ENCODE measurements around the gene TSC22D4.
"Not testable (repeated sequence)": the region's sequence is repeated elsewhere in the genome, so short reads cannot be mapped to it uniquely, and the experiment has no call there.

Gene TSC22D4

GRCh38 chr7:100465299-100465698 lies 13.7 kb downstream of the TSC22D4 start:
- Histone ChIP-seq H3K9ac (ENCODE audit: low read length in 5 of 5) (no peak overlapping the region), H3K4me1 (ENCODE audit: control insufficient read depth in 5 of 5, insufficient read depth in 5 of 5, low read length in 5 of 5) (peaks cover 0 to 20% (median 19%) of the 10 kb centered on the region in 5 donors)

GRCh38 chr7:100464791-100465190 lies 14.2 kb downstream of the TSC22D4 start:
- Histone ChIP-seq H3K9ac (ENCODE audit: low read length in 5 of 5) (no peak overlapping the region), H3K4me3 (ENCODE audit: low read depth in 1 of 5, low read length in 5 of 5) (no peak overlapping the region), H3K27me3 (ENCODE audit: control insufficient read depth in 5 of 5, insufficient read depth in 4 of 5, low read length in 5 of 5) (no peaks in the 10 kb centered on the region), H3K36me3 (ENCODE audit: control insufficient read depth in 5 of 5, insufficient read depth in 5 of 5, low read length in 5 of 5) (peaks cover 0 to 27% (median 9%) of the 10 kb centered on the region in 5 donors), H3K4me1 (ENCODE audit: control insufficient read depth in 5 of 5, insufficient read depth in 5 of 5, low read length in 5 of 5) (peaks cover 0 to 20% (median 19%) of the 10 kb centered on the region in 5 donors), H3K27ac (ENCODE audit: low read depth, low read length) (no peak overlapping the region), H3K9me3 (ENCODE audit: control insufficient read depth in 5 of 5, low read length in 5 of 5) (no peaks in the 10 kb centered on the region)

More at GRCh38 chr7:100465299-100465698, 13.7 kb downstream of the TSC22D4 start:
- Histone ChIP-seq H3K27ac (ENCODE audit: low read depth, low read length) (no peak overlapping the region), H3K4me3 (ENCODE audit: low read depth in 1 of 5, low read length in 5 of 5) (no peak overlapping the region), H3K9me3 (ENCODE audit: control insufficient read depth in 5 of 5, low read length in 5 of 5) (no peaks in the 10 kb centered on the region), H3K36me3 (ENCODE audit: control insufficient read depth in 5 of 5, insufficient read depth in 5 of 5, low read length in 5 of 5) (peaks cover 0 to 30% (median 9%) of the 10 kb centered on the region in 5 donors), H3K27me3 (ENCODE audit: control insufficient read depth in 5 of 5, insufficient read depth in 4 of 5, low read length in 5 of 5) (no peaks in the 10 kb centered on the region)

- peaks cover 0 to 30% (median 9%) of the 10 kb centered on the region in 5 donors for H3K36me3 ChIP-seq (ENCODE audit: control insufficient read depth in 5 of 5, insufficient read depth in 5 of 5, low read length in 5 of 5)
- H3K4me3 ChIP-seq (ENCODE audit: low read depth in 1 of 5, low read length in 5 of 5), result no peak within 1 kb of the TSS
- H3K9ac ChIP-seq (ENCODE audit: low read length in 5 of 5), result no peak within 1 kb of the TSS
- H3K27ac ChIP-seq (ENCODE audit: low read depth, low read length), result no peak within 1 kb of the TSS
- H3K4me1 ChIP-seq (ENCODE audit: control insufficient read depth in 5 of 5, insufficient read depth in 5 of 5, low read length in 5 of 5), result peaks cover 0 to 15% (median 15%) of the 10 kb centered on the region in 5 donors
- no peaks in the 10 kb centered on the region for H3K27me3 ChIP-seq (ENCODE audit: control insufficient read depth in 5 of 5, insufficient read depth in 4 of 5, low read length in 5 of 5)
- H3K9me3 ChIP-seq (ENCODE audit: control insufficient read depth in 5 of 5, low read length in 5 of 5), result no peaks in the 10 kb centered on the region
Observed at GRCh38 chr7:100464210-100464660, 14.8 kb downstream of the TSC22D4 start, which contains the start of gene SPACDR. Gene SPACDR (minus strand): TSS chr7:100464260. CDS start chr7:100464025, 235 bp downstream.

GRCh38 chr7:100457033-100457432 lies 22.0 kb downstream of the TSC22D4 start:
- Histone ChIP-seq H3K9ac (ENCODE audit: low read length in 5 of 5) (no peak overlapping the region), H3K27ac (ENCODE audit: low read depth, low read length) (no peak overlapping the region), H3K9me3 (ENCODE audit: control insufficient read depth in 5 of 5, low read length in 5 of 5) (no peaks in the 10 kb centered on the region), H3K4me1 (ENCODE audit: control insufficient read depth in 5 of 5, insufficient read depth in 5 of 5, low read length in 5 of 5) (peaks cover 0 to 6% (median 0%) of the 10 kb centered on the region in 5 donors), H3K27me3 (ENCODE audit: control insufficient read depth in 5 of 5, insufficient read depth in 4 of 5, low read length in 5 of 5) (no peaks in the 10 kb centered on the region), H3K36me3 (ENCODE audit: control insufficient read depth in 5 of 5, insufficient read depth in 5 of 5, low read length in 5 of 5) (peaks cover 0 to 15% (median 0%) of the 10 kb centered on the region in 5 donors), H3K4me3 (ENCODE audit: low read depth in 1 of 5, low read length in 5 of 5) (no peak overlapping the region)

- H3K27ac ChIP-seq (ENCODE audit: low read depth, low read length), result no peak overlapping the region
- no peaks in the 10 kb centered on the region for H3K27me3 ChIP-seq (ENCODE audit: control insufficient read depth in 5 of 5, insufficient read depth in 4 of 5, low read length in 5 of 5)
- no peaks in the 10 kb centered on the region for H3K9me3 ChIP-seq (ENCODE audit: control insufficient read depth in 5 of 5, low read length in 5 of 5)
- H3K4me1 ChIP-seq (ENCODE audit: control insufficient read depth in 5 of 5, insufficient read depth in 5 of 5, low read length in 5 of 5), result peaks cover 0 to 6% (median 0%) of the 10 kb centered on the region in 5 donors
- no peak overlapping the region for H3K9ac ChIP-seq (ENCODE audit: low read length in 5 of 5)
- peaks cover 0 to 15% (median 0%) of the 10 kb centered on the region in 5 donors for H3K36me3 ChIP-seq (ENCODE audit: control insufficient read depth in 5 of 5, insufficient read depth in 5 of 5, low read length in 5 of 5)
- no peak overlapping the region for H3K4me3 ChIP-seq (ENCODE audit: low read depth in 1 of 5, low read length in 5 of 5)
Observed at GRCh38 chr7:100456562-100456961, 22.5 kb downstream of the TSC22D4 start.

- Histone ChIP-seq H3K4me1 (ENCODE audit: control insufficient read depth in 5 of 5, insufficient read depth in 5 of 5, low read length in 5 of 5) (peaks cover 0 to 13% (median 7%) of the 10 kb centered on the region in 5 donors), H3K27me3 (ENCODE audit: control insufficient read depth in 5 of 5, insufficient read depth in 4 of 5, low read length in 5 of 5) (no peaks in the 10 kb centered on the region), H3K4me3 (ENCODE audit: low read depth in 1 of 5, low read length in 5 of 5) (no peak overlapping the region), H3K9ac (ENCODE audit: low read length in 5 of 5) (no peak overlapping the region), H3K27ac (ENCODE audit: low read depth, low read length) (no peak overlapping the region), H3K9me3 (ENCODE audit: control insufficient read depth in 5 of 5, low read length in 5 of 5) (no peaks in the 10 kb centered on the region), H3K36me3 (ENCODE audit: control insufficient read depth in 5 of 5, insufficient read depth in 5 of 5, low read length in 5 of 5) (peaks cover 0 to 10% (median 0%) of the 10 kb centered on the region in 5 donors)
Observed at GRCh38 chr7:100455206-100455605, 23.8 kb downstream of the TSC22D4 start.

GRCh38 chr7:100453854-100454253 lies 25.2 kb downstream of the TSC22D4 start:
- not testable (repeated sequence) for H3K9ac ChIP-seq (ENCODE audit: low read length in 5 of 5); H3K4me3 ChIP-seq (ENCODE audit: low read depth in 1 of 5, low read length in 5 of 5); H3K36me3 ChIP-seq (ENCODE audit: control insufficient read depth in 5 of 5, insufficient read depth in 5 of 5, low read length in 5 of 5); H3K9me3 ChIP-seq (ENCODE audit: control insufficient read depth in 5 of 5, low read length in 5 of 5); H3K27ac ChIP-seq (ENCODE audit: low read depth, low read length); H3K27me3 ChIP-seq (ENCODE audit: control insufficient read depth in 5 of 5, insufficient read depth in 4 of 5, low read length in 5 of 5)
- peaks cover 0 to 18% (median 10%) of the 10 kb centered on the region in 5 donors for H3K4me1 ChIP-seq (ENCODE audit: control insufficient read depth in 5 of 5, insufficient read depth in 5 of 5, low read length in 5 of 5)

- peaks cover 0 to 6% (median 0%) of the 10 kb centered on the region in 5 donors for H3K36me3 ChIP-seq (ENCODE audit: control insufficient read depth in 5 of 5, insufficient read depth in 5 of 5, low read length in 5 of 5)
- H3K27me3 ChIP-seq (ENCODE audit: control insufficient read depth in 5 of 5, insufficient read depth in 4 of 5, low read length in 5 of 5), result no peaks in the 10 kb centered on the region
- no peak overlapping the region for H3K27ac ChIP-seq (ENCODE audit: low read depth, low read length)
- peaks cover 0 to 18% (median 10%) of the 10 kb centered on the region in 5 donors for H3K4me1 ChIP-seq (ENCODE audit: control insufficient read depth in 5 of 5, insufficient read depth in 5 of 5, low read length in 5 of 5)
- no peak overlapping the region for H3K4me3 ChIP-seq (ENCODE audit: low read depth in 1 of 5, low read length in 5 of 5)
- no peaks in the 10 kb centered on the region for H3K9me3 ChIP-seq (ENCODE audit: control insufficient read depth in 5 of 5, low read length in 5 of 5)
- no peak overlapping the region for H3K9ac ChIP-seq (ENCODE audit: low read length in 5 of 5)
Observed at GRCh38 chr7:100452513-100452912, 26.5 kb downstream of the TSC22D4 start.

- Histone ChIP-seq H3K27me3 (ENCODE audit: control insufficient read depth in 5 of 5, insufficient read depth in 4 of 5, low read length in 5 of 5) (no peaks in the 10 kb centered on the region), H3K9me3 (ENCODE audit: control insufficient read depth in 5 of 5, low read length in 5 of 5) (no peaks in the 10 kb centered on the region), H3K4me3 (ENCODE audit: low read depth in 1 of 5, low read length in 5 of 5) (no peak overlapping the region), H3K27ac (ENCODE audit: low read depth, low read length) (no peak overlapping the region), H3K36me3 (ENCODE audit: control insufficient read depth in 5 of 5, insufficient read depth in 5 of 5, low read length in 5 of 5) (no peaks in the 10 kb centered on the region), H3K4me1 (ENCODE audit: control insufficient read depth in 5 of 5, insufficient read depth in 5 of 5, low read length in 5 of 5) (peaks cover 0 to 29% (median 22%) of the 10 kb centered on the region in 5 donors), H3K9ac (ENCODE audit: low read length in 5 of 5) (peak overlapping the region in 1 of 5 donors; percentile 41)
Observed at GRCh38 chr7:100449190-100449795, 29.7 kb downstream of the TSC22D4 start.

GRCh38 chr7:100447363-100447762 lies 31.7 kb downstream of the TSC22D4 start:
- H3K36me3 ChIP-seq (ENCODE audit: control insufficient read depth in 5 of 5, insufficient read depth in 5 of 5, low read length in 5 of 5); H3K27ac ChIP-seq (ENCODE audit: low read depth, low read length); H3K9ac ChIP-seq (ENCODE audit: low read length in 5 of 5); H3K4me3 ChIP-seq (ENCODE audit: low read depth in 1 of 5, low read length in 5 of 5); H3K27me3 ChIP-seq (ENCODE audit: control insufficient read depth in 5 of 5, insufficient read depth in 4 of 5, low read length in 5 of 5); H3K9me3 ChIP-seq (ENCODE audit: control insufficient read depth in 5 of 5, low read length in 5 of 5): not testable (repeated sequence)
- peaks cover 0 to 45% (median 26%) of the 10 kb centered on the region in 5 donors for H3K4me1 ChIP-seq (ENCODE audit: control insufficient read depth in 5 of 5, insufficient read depth in 5 of 5, low read length in 5 of 5)

Measured in subcutaneous abdominal adipose tissue (tissue), 5 donors.